GM23248 (cell line): ENCODE data around the gene PDE1A. TPM values are rescaled to one million over a fixed set of nuclear protein-coding genes. Genes with fewer than 3 reads are reported as not detected.

Source experiments
- DNase-seq: peaks from one replicate; pipeline ENCODE4 v3.0.0-alpha.2; 2015
- H2AFZ ChIP-seq: fragments of 200-600 bp; sonication (generic); 2 replicates; pipeline ENCODE4 v1.6.1; 2016; ENCODE audit warnings: antibody characterized with exemption
- H3F3A ChIP-seq: fragments of 200-600 bp; sonication (generic); 2 replicates; pipeline ENCODE4 v1.6.1; 2016; ENCODE audit warnings: mild to moderate bottlenecking, antibody characterized with exemption, mixed run types; ENCODE audit not compliant: insufficient read depth
- H3K27ac ChIP-seq: fragments of 200-600 bp; sonication (generic); 2 replicates; pipeline ENCODE4 v1.5.1; 2016; ENCODE audit warnings: mild to moderate bottlenecking
- H3K27me3 ChIP-seq: fragments of 200-600 bp; sonication (generic); replicated peaks from 2 replicates; pipeline ENCODE4 v1.6.1; 2016; ENCODE audit warnings: mild to moderate bottlenecking; ENCODE audit not compliant: insufficient read depth
- H3K36me3 ChIP-seq: fragments of 200-600 bp; sonication (generic); 2 replicates; pipeline ENCODE4 v1.6.1; 2016; ENCODE audit warnings: low read depth, mild to moderate bottlenecking
- H3K4me1 ChIP-seq: fragments of 200-600 bp; sonication (generic); 2 replicates; pipeline ENCODE4 v1.6.1; 2016; ENCODE audit warnings: mild to moderate bottlenecking; ENCODE audit not compliant: insufficient read depth
- H3K4me2 ChIP-seq: fragments of 200-600 bp; sonication (generic); one replicate; pipeline ENCODE4 v1.6.1; 2016; ENCODE audit warnings: mild to moderate bottlenecking; ENCODE audit not compliant: unreplicated experiment
- H3K4me3 ChIP-seq: fragments of 200-600 bp; sonication (generic); 2 replicates; pipeline ENCODE4 v1.5.1; 2016; ENCODE audit warnings: mild to moderate bottlenecking
- H3K79me2 ChIP-seq: fragments of 200-600 bp; sonication (generic); 2 replicates; pipeline ENCODE4 v1.6.1; 2016; ENCODE audit warnings: mild to moderate bottlenecking; ENCODE audit not compliant: insufficient read depth
- H3K9ac ChIP-seq: fragments of 200-600 bp; sonication (generic); 2 replicates; pipeline ENCODE4 v1.6.1; 2016; ENCODE audit warnings: mild to moderate bottlenecking
- H3K9me2 ChIP-seq: fragments of 200-600 bp; sonication (generic); 2 replicates; pipeline ENCODE4 v1.6.1; 2016; ENCODE audit warnings: mixed run types, mild to moderate bottlenecking, moderate library complexity; ENCODE audit not compliant: insufficient read depth
- H3K9me3 ChIP-seq: fragments of 200-600 bp; sonication (generic); one replicate; pipeline ENCODE4 v1.6.1; 2017; ENCODE audit warnings: low read depth
- H4K20me1 ChIP-seq: fragments of 200-600 bp; sonication (generic); 2 replicates; pipeline ENCODE4 v1.6.0; 2016; ENCODE audit not compliant: insufficient read depth
- EZH2 ChIP-seq: fragments of 200-600 bp; sonication (generic); IDR thresholded peaks from 2 replicates; pipeline ENCODE4 v1.6.1; 2018; ENCODE audit warnings: antibody characterized with exemption, mild to moderate bottlenecking; ENCODE audit not compliant: insufficient read depth, poor library complexity, severe bottlenecking
- EZH2phosphoT487 ChIP-seq: fragments of 200-600 bp; sonication (generic); IDR thresholded peaks from 2 replicates; pipeline ENCODE4 v1.6.1; 2018; ENCODE audit warnings: antibody characterized with exemption, moderate library complexity, mild to moderate bottlenecking, low read depth; ENCODE audit not compliant: insufficient read depth
- WGBS, 2 experiments: methylation state at CpG; one replicate each; pipeline ENCODE4 v1.1.6; 2015 to 2017; ENCODE audit warnings: low lambda C conversion rate in 2 of 2, low coverage in 1 of 2; ENCODE audit errors: missing lambda C conversion rate in 2 of 2; 5-methylcytosine and 5-hydroxymethylcytosine counted together
- in situ Hi-C: fragments of 300-500 bp; cut with MboI; formaldehyde crosslinking; loops from 2 replicates; pipeline ENCODE4 v1.15.0; 2020
- polyA plus RNA-seq: library from polyadenylated mRNA; unstranded; fragments of >200 nt; fragmentation: Nextera tagmentation; extraction: Ambion mirVana; gene quantifications from 2 replicates; pipeline ENCODE4 v1.2.1, GENCODE V29; 2016
- total RNA-seq: library from RNA; depleted of rRNA; stranded (reverse); fragments of >200 nt; shearing (Covaris generic); gene quantifications from 2 replicates; pipeline ENCODE4 v1.2.3, GENCODE V29; 2014

The PDE1A gene
- total and polyA plus RNA-seq, 2 experiments from 2014 or later = 1.0 to 1.9 TPM

DNA sequence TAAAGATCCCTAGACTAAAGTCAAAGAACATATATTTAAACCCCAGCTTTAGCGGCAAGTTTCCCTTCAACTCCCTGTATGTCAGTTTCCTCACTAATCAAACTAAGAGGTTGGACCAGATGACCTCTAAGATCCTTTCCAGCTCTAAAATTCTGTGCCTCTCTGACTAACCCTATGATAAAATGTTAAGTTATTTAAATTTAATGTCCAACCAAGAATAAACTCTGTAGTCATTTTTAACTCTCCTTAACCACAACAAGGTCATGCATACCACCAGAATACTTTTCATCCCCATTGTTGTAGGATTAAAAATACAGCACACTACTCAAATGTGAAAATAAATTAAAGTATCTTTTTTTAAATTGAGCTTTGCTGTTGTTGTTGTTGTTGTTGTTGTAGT is 5.2 kb upstream of the PDE1A start:
- H3K9me2 ChIP-seq = no peaks in the 10 kb centered on the region
- H2AFZ ChIP-seq = no peak overlapping the region
- TF ChIP-seq EZH2 (no peak), EZH2phosphoT487 (no peak)
- no peaks in the 10 kb centered on the region for H3K27me3 ChIP-seq
- H3K9me3 ChIP-seq = no peaks in the 10 kb centered on the region
- no peaks in the 10 kb centered on the region for H3F3A ChIP-seq
- 97 to 100% methylated on average over 1 of the region's 1 CpG for WGBS, 2 experiments
- peaks cover 31% of the 10 kb centered on the region for H3K4me1 ChIP-seq
- H3K9ac ChIP-seq = no peak overlapping the region
- no peak overlapping the region for H3K27ac ChIP-seq
- no peaks in the 10 kb centered on the region for H3K79me2 ChIP-seq
- H3K36me3 ChIP-seq = no peaks in the 10 kb centered on the region
- peak overlapping the region; percentile 22 for H3K4me2 ChIP-seq
- peak; percentile 31 for DNase-seq
- H3K4me3 ChIP-seq = no peak overlapping the region
- no peaks in the 10 kb centered on the region for H4K20me1 ChIP-seq
- in situ Hi-C loops = no loop called here

DNA sequence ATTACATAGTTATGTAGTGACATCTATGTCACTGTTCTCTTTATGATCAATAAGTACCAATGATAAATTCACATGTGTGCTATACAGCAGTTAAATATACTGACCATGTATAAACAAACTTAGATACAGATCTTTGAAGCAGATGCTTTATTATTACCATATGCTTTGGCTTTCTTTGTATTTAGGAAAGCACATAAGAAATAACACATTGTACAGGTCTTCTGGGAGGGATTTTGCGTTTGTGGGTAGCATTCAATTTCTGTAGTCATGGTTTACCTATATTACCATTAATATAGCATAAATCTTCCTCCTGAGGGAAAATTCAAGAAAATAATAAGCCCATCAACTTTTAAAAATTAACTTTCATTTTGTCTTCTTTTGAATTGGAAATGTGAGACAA is 1.6 kb upstream of the PDE1A start:
- H3K9me2 ChIP-seq = no peaks in the 10 kb centered on the region
- in situ Hi-C loops = no loop called here
- H3K9ac ChIP-seq = no peak overlapping the region
- no peaks in the 10 kb centered on the region for H3K79me2 ChIP-seq
- no peaks in the 10 kb centered on the region for H3K9me3 ChIP-seq
- no peak overlapping the region for H2AFZ ChIP-seq
- H3K4me2 ChIP-seq = no peak overlapping the region
- peaks cover 33% of the 10 kb centered on the region for H3K4me1 ChIP-seq
- no peak overlapping the region for H3K4me3 ChIP-seq
- WGBS, 2 experiments = 76 to 100% methylated on average over 1 of the region's 1 CpG
- H3K27ac ChIP-seq = no peak overlapping the region
- H4K20me1 ChIP-seq = no peaks in the 10 kb centered on the region
- no peaks in the 10 kb centered on the region for H3K27me3 ChIP-seq
- H3K36me3 ChIP-seq = no peaks in the 10 kb centered on the region
- H3F3A ChIP-seq = peaks cover 6% of the 10 kb centered on the region; the same call in 1 of the 2 replicates
- DNase-seq = no peak
- no peak for TF ChIP-seq EZH2
- TF ChIP-seq EZH2phosphoT487 = no peak

GRCh38 chr2:182426082-182426917 is 536 bp downstream of the PDE1A start:
- DNase-seq = peak; percentile 50
- Histone ChIP-seq H3F3A (peaks cover 6% of the 10 kb centered on the region; the same call in 1 of the 2 replicates), H3K9me2 (no peaks in the 10 kb centered on the region), H3K4me3 (peak overlapping the region; percentile 14), H3K9me3 (no peaks in the 10 kb centered on the region), H3K36me3 (no peaks in the 10 kb centered on the region), H2AFZ (peak overlapping the region; percentile 77), H3K4me1 (peaks cover 21% of the 10 kb centered on the region), H4K20me1 (no peaks in the 10 kb centered on the region), H3K4me2 (peak overlapping the region; percentile 44), H3K27me3 (no peaks in the 10 kb centered on the region), H3K27ac (no peak overlapping the region), H3K9ac (no peak overlapping the region), H3K79me2 (no peaks in the 10 kb centered on the region)
- TF ChIP-seq EZH2phosphoT487 (no peak), EZH2 (no peak)
- WGBS, 2 experiments = 38 to 47% methylated on average over 8 of the region's 8 CpGs
- in situ Hi-C loops = no loop called here

- Histone ChIP-seq H4K20me1 (no peaks in the 10 kb centered on the region), H3K4me2 (no peak overlapping the region), H3K27me3 (no peaks in the 10 kb centered on the region), H3F3A (peaks cover 6% of the 10 kb centered on the region; the same call in 1 of the 2 replicates), H3K9ac (no peak overlapping the region), H3K36me3 (no peaks in the 10 kb centered on the region), H3K79me2 (no peaks in the 10 kb centered on the region), H3K9me3 (no peaks in the 10 kb centered on the region), H3K4me1 (peaks cover 21% of the 10 kb centered on the region), H3K9me2 (no peaks in the 10 kb centered on the region), H3K27ac (no peak overlapping the region), H2AFZ (no peak overlapping the region), H3K4me3 (no peak overlapping the region)
- in situ Hi-C loops = no loop called here
- 87 to 89% methylated on average over 3 of the region's 3 CpGs for WGBS, 2 experiments
- TF ChIP-seq EZH2 = no peak
- TF ChIP-seq EZH2phosphoT487 = no peak
- DNase-seq = no peak
Observed at GRCh38 chr2:182422864-182423263, 4.0 kb downstream of the PDE1A start.
